ENCODE results near the gene RAD51B. TPM values are rescaled to one million over a fixed set of nuclear protein-coding genes. Genes with fewer than 3 reads are reported as not detected.

The RAD51B gene
- total RNA-seq, 1 experiment from 2014 or later: 16.7 TPM

- H4K91ac ChIP-seq (ENCODE audit: insufficient read length, low read depth, low read length): no peak overlapping the region
- H3K36me3 Mint-ChIP-seq (ENCODE audit: insufficient read depth in 1 of 3, low read depth in 3 of 3): no peaks in the 10 kb centered on the region; a peak in 1 of 7 replicates
- H3K56ac ChIP-seq (ENCODE audit: insufficient read length, low read depth, low read length): no peak overlapping the region
- no peak overlapping the region for H4K5ac ChIP-seq (ENCODE audit: insufficient read length, low read depth, low read length)
- H3K23ac ChIP-seq (ENCODE audit: insufficient read length, low read depth, low read length): no peak overlapping the region
- H3K14ac ChIP-seq (ENCODE audit: insufficient read depth, low read length): no peak overlapping the region
- no peak overlapping the region for H3K9ac ChIP-seq (ENCODE audit: extremely low read depth, insufficient read length, low read length)
- DNase-seq: no peak
- H3K79me1 ChIP-seq (ENCODE audit: insufficient read depth, low read depth, low read length, poor library complexity, severe bottlenecking): no peaks in the 10 kb centered on the region
- no peak overlapping the region for H2BK12ac ChIP-seq (ENCODE audit: insufficient read length, low read depth, low read length)
- H3K4me1 Mint-ChIP-seq: peaks cover 15 to 17% of the 10 kb centered on the region in 2 experiments
- TF ChIP-seq, protein P1, sequence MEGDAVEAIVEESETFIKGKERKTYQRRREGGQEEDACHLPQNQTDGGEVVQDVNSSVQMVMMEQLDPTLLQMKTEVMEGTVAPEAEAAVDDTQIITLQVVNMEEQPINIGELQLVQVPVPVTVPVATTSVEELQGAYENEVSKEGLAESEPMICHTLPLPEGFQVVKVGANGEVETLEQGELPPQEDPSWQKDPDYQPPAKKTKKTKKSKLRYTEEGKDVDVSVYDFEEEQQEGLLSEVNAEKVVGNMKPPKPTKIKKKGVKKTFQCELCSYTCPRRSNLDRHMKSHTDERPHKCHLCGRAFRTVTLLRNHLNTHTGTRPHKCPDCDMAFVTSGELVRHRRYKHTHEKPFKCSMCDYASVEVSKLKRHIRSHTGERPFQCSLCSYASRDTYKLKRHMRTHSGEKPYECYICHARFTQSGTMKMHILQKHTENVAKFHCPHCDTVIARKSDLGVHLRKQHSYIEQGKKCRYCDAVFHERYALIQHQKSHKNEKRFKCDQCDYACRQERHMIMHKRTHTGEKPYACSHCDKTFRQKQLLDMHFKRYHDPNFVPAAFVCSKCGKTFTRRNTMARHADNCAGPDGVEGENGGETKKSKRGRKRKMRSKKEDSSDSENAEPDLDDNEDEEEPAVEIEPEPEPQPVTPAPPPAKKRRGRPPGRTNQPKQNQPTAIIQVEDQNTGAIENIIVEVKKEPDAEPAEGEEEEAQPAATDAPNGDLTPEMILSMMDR (conservative IDR thresholded peaks at IDR 0.05): no peak
- no peaks in the 10 kb centered on the region for H3K27me3 Mint-ChIP-seq (ENCODE audit: low read depth)
- no peaks in the 10 kb centered on the region for H3K27me3 ChIP-seq (ENCODE audit: insufficient read depth, low read length)
- H3K23me2 ChIP-seq (ENCODE audit: insufficient read length, low read depth, low read length, poor library complexity, severe bottlenecking): no peaks in the 10 kb centered on the region
- H3K9me3 Mint-ChIP-seq: no peaks in the 10 kb centered on the region
- H3K27ac ChIP-seq (ENCODE audit: insufficient read length, low read depth, low read length): no peak overlapping the region
- H4K20me1 ChIP-seq (ENCODE audit: control insufficient read depth, insufficient read depth, insufficient read length): no peaks in the 10 kb centered on the region
- no peak overlapping the region for H2BK15ac ChIP-seq (ENCODE audit: low read depth, low read length)
- no peak overlapping the region; a peak in 1 of 7 replicates for H3K27ac Mint-ChIP-seq
- H3K18ac ChIP-seq (ENCODE audit: insufficient read length, low read depth, low read length): no peak overlapping the region
- peaks cover 2% of the 10 kb centered on the region; the same call in 1 of the 2 replicates for H3K4me1 ChIP-seq (ENCODE audit: insufficient read depth, low read length)
- no peak overlapping the region for H2AFZ ChIP-seq (ENCODE audit: low read length)
- WGBS (ENCODE audit: extremely low coverage, insufficient read length, low lambda C conversion rate): no CpG with 5 or more reads among the region's 1 CpG
- H3K4me2 ChIP-seq (ENCODE audit: insufficient read depth, insufficient read length, low read length): no peak overlapping the region
- no peak overlapping the region for H2BK120ac ChIP-seq (ENCODE audit: low read depth, low read length, poor library complexity, severe bottlenecking)
- H2AK5ac ChIP-seq (ENCODE audit: insufficient read length, low read length): no peak overlapping the region
- no peak overlapping the region for H3K4ac ChIP-seq (ENCODE audit: low read depth, low read length)
- no peaks in the 10 kb centered on the region for H3K9me3 ChIP-seq (ENCODE audit: control insufficient read depth, low read depth, low read length)
- no peak overlapping the region for H2BK5ac ChIP-seq (ENCODE audit: insufficient read length, low read length)
- H4K8ac ChIP-seq (replicated peaks; ENCODE audit: insufficient read length, low read depth, low read length): no peak overlapping the region
- no peaks in the 10 kb centered on the region for H3K79me2 ChIP-seq (ENCODE audit: insufficient read depth, low read length)
- no peak overlapping the region for H2BK20ac ChIP-seq (ENCODE audit: low read depth, low read length, poor library complexity, severe bottlenecking)
- H3K4me3 Mint-ChIP-seq: no peak overlapping the region
- H3T11ph ChIP-seq (ENCODE audit: low read length): no peak overlapping the region
Observed at GRCh38 chr14:68188174-68188573, 368.6 kb downstream of the RAD51B start.
